Measurements from ENCODE around the gene SEC14L5.

The SEC14L5 gene

GRCh38 chr16:5060073-5060641 lies 102.0 kb downstream of the SEC14L5 start:
- no peak for TF ChIP-seq CTCF (IDR thresholded peaks at IDR 0.05)
- DNase-seq (ENCODE audit: low spot score) = no peak
- Histone ChIP-seq H3K4me3 (no peak overlapping the region), H3K27ac (no peak overlapping the region)

- no peak for TF ChIP-seq CTCF (IDR thresholded peaks at IDR 0.05)
- Histone ChIP-seq H3K4me3 (no peak overlapping the region), H3K27ac (no peak overlapping the region)
- no peak for DNase-seq (ENCODE audit: low spot score)
These were observed 103.9 kb downstream of the SEC14L5 start for GRCh38 chr16:5062051-5062450.

GRCh38 chr16:5062790-5063765 lies 104.9 kb downstream of the SEC14L5 start:
- Histone ChIP-seq H3K27ac (no peak overlapping the region), H3K4me3 (no peak overlapping the region)
- TF ChIP-seq CTCF (IDR thresholded peaks at IDR 0.05) = no peak
- no peak for DNase-seq (ENCODE audit: low spot score)

GRCh38 chr16:5064915-5065314 lies 106.8 kb downstream of the SEC14L5 start:
- Histone ChIP-seq H3K27ac (no peak overlapping the region), H3K4me3 (no peak overlapping the region)
- no peak for TF ChIP-seq CTCF (IDR thresholded peaks at IDR 0.05)
- DNase-seq (ENCODE audit: low spot score) = no peak

- no peak for DNase-seq (ENCODE audit: low spot score)
- no peak overlapping the region for H3K4me3 ChIP-seq
- H3K27ac ChIP-seq = no peak overlapping the region
- TF ChIP-seq CTCF (IDR thresholded peaks at IDR 0.05) = no peak
These were observed 107.2 kb downstream of the SEC14L5 start for GRCh38 chr16:5065326-5065725.

GRCh38 chr16:5065813-5066212 lies 107.7 kb downstream of the SEC14L5 start, which contains the start of gene C16orf89:
C16orf89 (minus strand) TSS chr16:5065956; CDS start chr16:5065908, 48 bp downstream.
- Histone ChIP-seq H3K27ac (no peak within 1 kb of the TSS), H3K4me3 (no peak within 1 kb of the TSS)
- no peak for DNase-seq (ENCODE audit: low spot score)
- no peak for TF ChIP-seq CTCF (IDR thresholded peaks at IDR 0.05)
